PFSK-1 (cell line): Measurements from ENCODE around the gene SNRNP70.

Experiments used
- FOXP2 ChIP-seq: optimal IDR thresholded peaks from 2 replicates; pipeline ENCODE3; 2011; ENCODE audit warnings: borderline replicate concordance, control low read depth, inconsistent platforms; ENCODE audit not compliant: insufficient read depth; ENCODE audit errors: extremely low read length, extremely low read depth
- POLR2AphosphoS5 ChIP-seq: IDR thresholded peaks from 2 replicates; pipeline ENCODE4 v1.6.1; 2012; ENCODE audit warnings: low read depth, mild to moderate bottlenecking, control low read depth, low read length, moderate library complexity
- REST ChIP-seq, 2 experiments: IDR thresholded peaks; 2 replicates each; pipeline versions ENCODE4 v1.6.1 to v1.8.0; 2011 to 2012; ENCODE audit warnings: low read depth in 2 of 2, low read length in 2 of 2, control low read depth in 1 of 2, inconsistent platforms in 1 of 2, mild to moderate bottlenecking in 1 of 2, moderate library complexity in 1 of 2; ENCODE audit not compliant: insufficient read depth in 1 of 2
- SIN3A ChIP-seq: IDR thresholded peaks from 2 replicates; pipeline ENCODE4 v1.6.1; 2012; ENCODE audit warnings: mild to moderate bottlenecking, low read length, moderate library complexity, borderline replicate concordance; ENCODE audit not compliant: insufficient read depth
- TAF1 ChIP-seq: IDR thresholded peaks from 2 replicates; pipeline ENCODE4 v1.6.1; 2012; ENCODE audit warnings: low read length, control low read depth, borderline replicate concordance; ENCODE audit not compliant: insufficient read depth

SNRNP70 gene

DNA sequence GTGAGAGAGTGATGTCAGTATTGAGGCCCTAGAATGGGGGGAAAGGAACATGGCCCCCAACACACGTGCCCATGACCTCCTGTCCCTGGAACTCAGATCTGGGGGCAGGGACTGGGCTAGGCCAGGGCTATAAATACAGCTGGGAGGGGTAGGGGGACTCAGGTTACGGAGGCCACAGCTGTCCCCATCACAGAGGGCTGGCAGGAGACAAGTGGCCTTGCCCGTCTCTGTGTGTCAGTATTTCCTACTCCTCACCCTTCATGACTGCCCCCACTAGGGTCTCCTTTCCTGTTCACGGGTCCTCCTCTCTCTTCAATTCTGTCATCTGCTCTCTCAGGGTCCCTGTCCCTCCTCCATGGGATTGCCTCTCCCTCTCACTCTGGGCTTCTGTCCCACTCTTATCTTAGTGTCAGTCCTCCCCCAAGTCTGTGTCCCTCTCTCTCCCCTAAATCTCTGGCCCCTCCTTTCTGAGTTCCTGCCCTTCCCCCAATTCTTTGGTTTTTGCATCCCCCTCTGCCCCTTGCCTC lies 70.6 kb downstream of the SNRNP70 start:
- TF ChIP-seq FOXP2 (no peak), TAF1 (no peak), REST (IDR thresholded peaks at IDR 0.05; ENCODE audit: insufficient read depth in 1 of 2, low read depth in 2 of 2, low read length in 2 of 2) (no peak), POLR2AphosphoS5 (no peak), SIN3A (no peak)

DNA sequence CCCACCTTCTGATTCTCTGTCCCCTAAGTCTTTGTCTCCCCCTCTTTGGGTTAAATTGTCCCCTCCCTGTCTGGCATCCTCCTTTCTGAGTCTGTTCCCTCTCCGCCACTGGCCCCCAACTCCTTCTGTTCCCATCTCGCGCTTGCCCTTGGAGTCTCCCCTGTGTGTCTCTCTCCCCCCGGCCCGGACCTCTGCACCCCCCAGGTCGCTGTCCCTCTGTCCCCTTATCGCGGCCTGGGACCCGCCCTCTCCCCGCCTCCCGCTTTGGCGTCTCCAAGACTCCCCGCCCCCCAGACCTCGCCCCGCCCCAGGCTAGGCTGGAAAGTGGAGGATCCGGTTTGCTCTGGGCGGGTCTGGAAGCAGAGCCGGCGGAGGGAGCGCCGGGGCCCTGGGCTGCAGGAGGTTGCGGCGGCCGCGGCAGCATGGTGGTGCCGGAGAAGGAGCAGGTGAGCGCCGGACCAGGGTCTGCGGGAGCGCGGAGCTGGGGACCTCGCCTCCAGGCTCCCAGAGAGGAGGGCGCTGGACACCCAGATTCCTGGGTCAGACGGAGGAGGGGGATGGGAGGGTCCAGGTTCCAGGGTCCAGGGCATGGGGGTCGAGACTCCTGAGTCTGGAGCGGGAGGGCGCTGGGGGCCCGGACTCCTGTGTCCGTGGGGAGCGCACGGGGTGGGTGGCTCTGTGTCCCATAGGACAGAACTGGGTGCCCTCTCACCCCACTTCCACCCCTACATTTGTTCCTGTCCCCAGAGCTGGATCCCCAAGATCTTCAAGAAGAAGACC lies 72.4 kb downstream of the SNRNP70 start, which contains the start of gene TRPM4:
TSS of gene TRPM4 (plus strand) at position 348 of the 780 bp plus-strand sequence. CDS start at position 423, 75 bp downstream.
- TF ChIP-seq FOXP2 (peak; percentile 30), SIN3A (no peak; the same call in 1 of the 2 replicates), REST (IDR thresholded peaks at IDR 0.05; ENCODE audit: insufficient read depth in 1 of 2, low read depth in 2 of 2, low read length in 2 of 2) (no peak), TAF1 (no peak), POLR2AphosphoS5 (peak; percentile 85)
